Measurements from ENCODE around the gene LOX.

Gene LOX

GRCh38 chr5:122053181-122054109 lies 24.6 kb downstream of the LOX start:
- DNase-seq (ENCODE audit: low spot score), result no peak

GRCh38 chr5:122051569-122051968 lies 26.5 kb downstream of the LOX start:
- no peak for DNase-seq (ENCODE audit: low spot score)

GRCh38 chr5:122050959-122051358 lies 27.1 kb downstream of the LOX start:
- no peak for DNase-seq (ENCODE audit: low spot score)

GRCh38 chr5:122040636-122041302 lies 37.3 kb downstream of the LOX start:
- no peak for DNase-seq (ENCODE audit: low spot score)

- no peak for DNase-seq (ENCODE audit: low spot score)
These were observed 41.7 kb downstream of the LOX start for GRCh38 chr5:122036326-122036725.

- DNase-seq (ENCODE audit: low spot score), result no peak
These were observed 42.1 kb downstream of the LOX start for GRCh38 chr5:122035913-122036312.

GRCh38 chr5:122031836-122032235 lies 46.2 kb downstream of the LOX start:
- DNase-seq (ENCODE audit: low spot score), result no peak

- no peak for DNase-seq (ENCODE audit: low spot score)
These were observed 47.8 kb downstream of the LOX start for GRCh38 chr5:122030251-122030650.

GRCh38 chr5:122029818-122030217 lies 48.2 kb downstream of the LOX start:
- no peak for DNase-seq (ENCODE audit: low spot score)

- no peak for DNase-seq (ENCODE audit: low spot score)
These were observed 55.1 kb downstream of the LOX start for GRCh38 chr5:122022966-122023365.

GRCh38 chr5:122019919-122020590 lies 58.0 kb downstream of the LOX start:
- no peak for DNase-seq (ENCODE audit: low spot score)

GRCh38 chr5:122015471-122015870 lies 62.6 kb downstream of the LOX start:
- DNase-seq (ENCODE audit: low spot score), result no peak

GRCh38 chr5:122014236-122014935 lies 63.7 kb downstream of the LOX start:
- no peak for DNase-seq (ENCODE audit: low spot score)

Data from CD4-positive, alpha-beta T cell treated with Interleukin-2 at 100 ng/mL for 4 hours (primary cell).